Fibroblast of the aortic adventitia (primary cell): ENCODE results near the gene CAMTA1. TPM values are rescaled to one million over a fixed set of nuclear protein-coding genes. Genes with fewer than 3 reads are reported as not detected.

Source experiments
- DNase-seq: peaks from one replicate; pipeline ENCODE4 v3.0.0-alpha.2; 2010; ENCODE audit warnings: low read depth
- H3K4me3 ChIP-seq: 2 replicates; pipeline ENCODE4 v1.5.1; 2011; ENCODE audit warnings: low read depth, mild to moderate bottlenecking, control low read depth, low read length, moderate library complexity
- small RNA-seq: library from RNA; depleted of rRNA; stranded (forward); fragments of <200 nt; gene quantifications from one replicate; pipeline ENCODE3, GENCODE V24; 2012
- total RNA-seq: library from RNA; depleted of rRNA; stranded (reverse); fragments of >200 nt; gene quantifications from 2 replicates; pipeline ENCODE4 v1.2.3, GENCODE V29; 2012; ENCODE audit warnings: low replicate concordance
- TF ChIP-seq, protein P1 (sequence below): IDR thresholded peaks from 2 replicates; pipeline ENCODE4 v1.5.1; 2011; ENCODE audit warnings: mild to moderate bottlenecking, low read length, control low read depth, inconsistent platforms; ENCODE audit not compliant: insufficient read depth

Gene CAMTA1
- total RNA-seq, 1 donor, result 91.9 TPM

DNA sequence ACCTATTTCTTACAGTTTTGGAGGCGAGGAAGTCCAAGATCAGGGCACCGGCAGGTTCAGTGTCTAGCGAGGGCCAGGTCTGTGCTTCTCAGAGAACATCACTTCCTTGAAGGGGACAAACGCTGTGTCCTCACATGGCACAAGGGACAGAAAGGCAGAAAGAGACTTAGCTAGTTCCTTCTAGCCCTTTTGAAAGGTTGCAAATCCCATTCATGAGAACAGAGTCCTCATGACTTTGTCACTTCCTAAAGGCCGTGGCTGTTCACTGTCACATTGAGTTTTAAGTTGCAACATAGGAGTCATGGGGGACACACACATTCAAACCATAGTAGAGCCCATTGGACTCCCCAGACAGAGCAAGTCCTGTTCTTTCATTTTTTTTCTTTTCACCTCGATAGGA is 1026.2 kb downstream of the CAMTA1 start:
- TF ChIP-seq, protein P1, sequence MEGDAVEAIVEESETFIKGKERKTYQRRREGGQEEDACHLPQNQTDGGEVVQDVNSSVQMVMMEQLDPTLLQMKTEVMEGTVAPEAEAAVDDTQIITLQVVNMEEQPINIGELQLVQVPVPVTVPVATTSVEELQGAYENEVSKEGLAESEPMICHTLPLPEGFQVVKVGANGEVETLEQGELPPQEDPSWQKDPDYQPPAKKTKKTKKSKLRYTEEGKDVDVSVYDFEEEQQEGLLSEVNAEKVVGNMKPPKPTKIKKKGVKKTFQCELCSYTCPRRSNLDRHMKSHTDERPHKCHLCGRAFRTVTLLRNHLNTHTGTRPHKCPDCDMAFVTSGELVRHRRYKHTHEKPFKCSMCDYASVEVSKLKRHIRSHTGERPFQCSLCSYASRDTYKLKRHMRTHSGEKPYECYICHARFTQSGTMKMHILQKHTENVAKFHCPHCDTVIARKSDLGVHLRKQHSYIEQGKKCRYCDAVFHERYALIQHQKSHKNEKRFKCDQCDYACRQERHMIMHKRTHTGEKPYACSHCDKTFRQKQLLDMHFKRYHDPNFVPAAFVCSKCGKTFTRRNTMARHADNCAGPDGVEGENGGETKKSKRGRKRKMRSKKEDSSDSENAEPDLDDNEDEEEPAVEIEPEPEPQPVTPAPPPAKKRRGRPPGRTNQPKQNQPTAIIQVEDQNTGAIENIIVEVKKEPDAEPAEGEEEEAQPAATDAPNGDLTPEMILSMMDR, result no peak
- DNase-seq, result no peak
- H3K4me3 ChIP-seq, result no peak overlapping the region

DNA sequence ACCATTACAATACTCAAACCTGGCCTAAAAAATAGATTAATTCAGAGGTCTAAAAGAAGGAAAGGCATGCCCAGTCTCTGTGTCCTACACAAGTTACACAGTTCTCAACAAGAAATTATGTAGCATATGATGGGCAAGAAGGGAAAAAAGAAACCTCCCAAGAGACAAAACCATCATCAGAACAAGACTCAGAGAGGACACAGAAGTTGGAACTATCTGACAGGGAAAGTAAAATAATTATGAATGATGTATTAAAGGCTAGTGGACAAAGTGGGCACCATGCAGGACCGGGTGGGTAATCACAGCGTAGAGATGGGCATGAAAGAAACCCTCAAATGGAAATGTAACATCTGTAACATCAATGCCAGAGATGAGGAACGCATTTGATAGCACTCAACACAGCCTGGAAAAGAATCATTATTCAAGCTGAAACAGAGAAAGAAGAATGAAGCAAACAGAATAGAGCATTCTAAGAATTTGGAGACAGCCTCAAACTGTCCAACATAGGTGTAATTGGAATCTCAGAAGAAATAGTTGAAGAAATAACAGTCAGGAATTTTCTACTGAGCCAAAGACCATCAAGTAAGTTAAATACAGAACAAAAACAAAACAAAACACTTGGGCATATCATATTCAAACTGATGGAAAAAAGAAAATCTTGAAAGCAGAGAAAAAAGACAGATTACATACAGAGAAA is 1028.6 kb downstream of the CAMTA1 start:
- no peak for DNase-seq
- TF ChIP-seq, protein P1, result no peak
- H3K4me3 ChIP-seq, result no peak overlapping the region

Small RNA genes within 50 kb of the gene (small RNA-seq; reads per million reads assigned to genes)
- gene AL359881.1 (not detected), gene AL590128.1 (not detected), gene RNU1-8P (0.25 reads per million)

Other genes starting within 250 kb of the CAMTA1 start
- gene NOL9, start 230.9 kb upstream of the CAMTA1 start, total RNA-seq, result 32.0 and 44.9 TPM in 2 replicates
- not detected in 2 replicates for gene TAS1R1, start 230.1 kb upstream of the CAMTA1 start, total RNA-seq
- gene ZBTB48, start 205.5 kb upstream of the CAMTA1 start, total RNA-seq, result 7.7 and 26.4 TPM in 2 replicates
- 40.8 and 78.4 TPM in 2 replicates for gene KLHL21, start 182.6 kb upstream of the CAMTA1 start, total RNA-seq
- 14.7 and 24.3 TPM in 2 replicates for gene PHF13, start 171.7 kb upstream of the CAMTA1 start, total RNA-seq
- gene THAP3, start 160.6 kb upstream of the CAMTA1 start, total RNA-seq, result 9.2 and 11.3 TPM in 2 replicates
- gene DNAJC11, start 83.6 kb upstream of the CAMTA1 start, total RNA-seq, result 29.5 and 106 TPM in 2 replicates